Measurements from ENCODE around the gene SLC17A9. TPM values are rescaled to one million over a fixed set of nuclear protein-coding genes. Genes with fewer than 3 reads are reported as not detected.

SLC17A9 gene
- total RNA-seq, 1 donor from 2014 or later: 3.8 TPM

DNA sequence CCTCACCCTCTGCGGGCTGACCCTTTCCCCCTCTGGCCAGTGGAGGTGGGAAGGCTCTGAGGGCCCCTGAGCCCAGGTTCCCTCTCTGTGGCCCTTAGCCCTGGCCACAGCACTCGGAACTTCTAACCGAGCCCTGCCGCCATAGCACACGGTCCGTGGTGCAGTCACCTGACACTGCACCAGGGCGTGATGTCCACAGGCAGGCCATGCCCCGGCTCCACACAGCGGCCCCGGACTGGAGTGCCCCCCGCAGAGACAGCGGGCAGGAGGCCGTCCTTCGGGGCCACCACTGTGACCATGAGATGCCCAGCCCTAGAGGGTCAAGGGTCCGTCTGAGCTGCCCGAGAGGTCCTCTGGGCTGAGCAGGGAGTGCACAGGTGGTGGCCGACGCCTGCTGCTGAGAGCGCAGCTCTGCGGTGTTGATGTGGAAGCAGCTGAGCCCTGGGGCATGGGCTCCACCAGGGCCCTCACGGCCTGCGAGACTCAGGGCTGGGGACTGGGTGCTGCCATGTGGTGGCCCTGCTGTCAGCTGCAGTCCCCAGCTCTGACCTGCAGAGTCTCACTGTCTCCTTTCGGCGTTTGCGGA lies 65.4 kb downstream of the SLC17A9 start:
- intact Hi-C loops (cut with DNase I): no loop called here
- ATAC-seq (no peak), DNase-seq (ENCODE audit: low spot score) (no peak)

Other genes starting within 250 kb of the SLC17A9 start
- 0.09 TPM for gene NTSR1, start 243.9 kb upstream of the SLC17A9 start, total RNA-seq
- gene MRGBP, start 156.2 kb upstream of the SLC17A9 start, total RNA-seq: 10.4 TPM
- 52.7 TPM for gene OGFR, start 147.9 kb upstream of the SLC17A9 start, total RNA-seq
- gene COL9A3, start 135.7 kb upstream of the SLC17A9 start, total RNA-seq: 69.6 TPM
- gene TCFL5, start 90.9 kb upstream of the SLC17A9 start, total RNA-seq: 14.6 TPM
- 60.9 TPM for gene DIDO1, start 26.2 kb upstream of the SLC17A9 start, total RNA-seq
- 27.2 TPM for gene GID8, start 14.6 kb upstream of the SLC17A9 start, total RNA-seq
- gene BHLHE23, start 54.3 kb downstream of the SLC17A9 start, total RNA-seq: not detected

Data from sciatic nerve (tissue), 2 donors.